ENCODE data around the gene EFHD1.

The EFHD1 gene

GRCh38 chr2:232731470-232731869, 98.1 kb downstream of the EFHD1 start:
- H3K4me3 ChIP-seq (ENCODE audit: low read length): no peak overlapping the region
- DNase-seq (ENCODE audit: low read depth): peak; percentile 8
- TF ChIP-seq CTCF (conservative IDR thresholded peaks at IDR 0.05; ENCODE audit: low read depth, low read length): no peak

Measured in retinal pigment epithelial cell (primary cell).